Upper lobe of right lung (tissue), 1 donor: ENCODE measurements around the gene PAX3. TPM values are rescaled to one million over a fixed set of nuclear protein-coding genes. Genes with fewer than 3 reads are reported as not detected.

ENCODE experiments used
- ATAC-seq: fragments of 200-7000 bp; cut with Tn5 transposase; one replicate; pipeline ENCODE4 v1.9.1; 2020; ENCODE audit warnings: mild to moderate bottlenecking, moderate library complexity
- DNase-seq: peaks from one replicate; pipeline ENCODE4 v3.0.0-alpha.2; 2020
- H3K27ac ChIP-seq: fragments of 200-600 bp; one replicate; pipeline ENCODE4 v1.8.0; 2022
- H3K27me3 ChIP-seq: fragments of 200-600 bp; one replicate; pipeline ENCODE4 v1.8.0; 2022; ENCODE audit warnings: mild to moderate bottlenecking
- H3K36me3 ChIP-seq: fragments of 200-600 bp; one replicate; pipeline ENCODE4 v1.8.0; 2022
- H3K4me1 ChIP-seq: fragments of 200-600 bp; one replicate; pipeline ENCODE4 v1.8.0; 2022
- H3K4me3 ChIP-seq: fragments of 200-600 bp; one replicate; pipeline ENCODE4 v1.8.0; 2022; ENCODE audit warnings: mild to moderate bottlenecking
- H3K9me3 ChIP-seq: fragments of 200-600 bp; one replicate; pipeline ENCODE4 v1.8.0; 2022
- intact Hi-C: fragments of 100-400 bp; cut with DNase I; formaldehyde crosslinking; loops from one replicate; pipeline ENCODE4 v1.11.0; 2022
- total RNA-seq: library from RNA; stranded (reverse); fragmentation: NEBNext Ultra II Directional; extraction: Animal tissue kit (Norgen Biotek cat#: 25700); gene quantifications from one replicate; pipeline ENCODE4 v1.2.1, GENCODE V29; 2021
- TF ChIP-seq, protein P1 (sequence below): fragments of 200-600 bp; IDR thresholded peaks from one replicate; pipeline ENCODE4 v1.8.0; 2022; ENCODE audit warnings: antibody characterized with exemption
- donor health status: DM: no; HTN: yes; CAD: no; lungs with severe emphysema.

The PAX3 gene
- total RNA-seq, 1 donor from 2014 or later = not detected

GRCh38 chr2:222269132-222269531 lies 29.7 kb downstream of the PAX3 start:
- H3K4me3 ChIP-seq = no peak overlapping the region
- H3K4me1 ChIP-seq = no peaks in the 10 kb centered on the region
- no peak overlapping the region for H3K27ac ChIP-seq
- intact Hi-C loops = no loop called here
- DNase-seq (no peak), ATAC-seq (no peak)
- H3K36me3 ChIP-seq = no peaks in the 10 kb centered on the region
- H3K27me3 ChIP-seq = peaks cover 37% of the 10 kb centered on the region
- TF ChIP-seq, protein P1, sequence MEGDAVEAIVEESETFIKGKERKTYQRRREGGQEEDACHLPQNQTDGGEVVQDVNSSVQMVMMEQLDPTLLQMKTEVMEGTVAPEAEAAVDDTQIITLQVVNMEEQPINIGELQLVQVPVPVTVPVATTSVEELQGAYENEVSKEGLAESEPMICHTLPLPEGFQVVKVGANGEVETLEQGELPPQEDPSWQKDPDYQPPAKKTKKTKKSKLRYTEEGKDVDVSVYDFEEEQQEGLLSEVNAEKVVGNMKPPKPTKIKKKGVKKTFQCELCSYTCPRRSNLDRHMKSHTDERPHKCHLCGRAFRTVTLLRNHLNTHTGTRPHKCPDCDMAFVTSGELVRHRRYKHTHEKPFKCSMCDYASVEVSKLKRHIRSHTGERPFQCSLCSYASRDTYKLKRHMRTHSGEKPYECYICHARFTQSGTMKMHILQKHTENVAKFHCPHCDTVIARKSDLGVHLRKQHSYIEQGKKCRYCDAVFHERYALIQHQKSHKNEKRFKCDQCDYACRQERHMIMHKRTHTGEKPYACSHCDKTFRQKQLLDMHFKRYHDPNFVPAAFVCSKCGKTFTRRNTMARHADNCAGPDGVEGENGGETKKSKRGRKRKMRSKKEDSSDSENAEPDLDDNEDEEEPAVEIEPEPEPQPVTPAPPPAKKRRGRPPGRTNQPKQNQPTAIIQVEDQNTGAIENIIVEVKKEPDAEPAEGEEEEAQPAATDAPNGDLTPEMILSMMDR = no peak
- no peaks in the 10 kb centered on the region for H3K9me3 ChIP-seq

DNA sequence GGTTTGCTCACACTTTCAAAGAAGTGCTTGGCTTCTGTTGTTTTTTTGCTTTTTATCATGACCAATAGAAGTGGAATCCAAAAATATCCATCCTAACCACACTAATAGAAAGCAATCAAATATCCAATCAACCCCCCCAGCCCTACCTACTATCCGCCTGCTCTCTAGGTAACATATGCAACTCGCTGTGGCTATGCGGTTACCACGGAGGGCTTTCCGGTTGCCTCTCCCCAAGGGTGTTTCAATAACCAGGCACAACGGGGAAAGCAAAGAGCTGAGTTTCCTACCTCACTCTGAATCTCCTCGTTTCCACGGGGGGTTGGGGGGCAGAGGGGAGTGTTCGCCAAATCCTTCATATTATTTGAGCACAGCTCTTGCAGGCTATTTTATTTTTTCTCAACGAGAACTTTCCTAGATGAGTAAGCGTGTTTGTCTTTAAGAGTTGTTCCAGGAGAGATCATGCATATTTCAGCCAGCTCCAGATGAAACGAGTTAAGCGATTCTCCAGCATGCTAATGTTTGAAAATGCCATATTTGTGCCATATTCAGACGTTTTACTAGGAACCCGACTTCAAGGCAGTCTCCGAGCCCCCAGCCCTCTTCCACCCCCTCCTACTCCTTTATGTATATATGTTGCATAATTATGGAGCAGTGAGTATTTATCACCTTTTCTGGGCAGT lies 30.3 kb downstream of the PAX3 start:
- Histone ChIP-seq H3K27ac (no peak overlapping the region), H3K9me3 (no peaks in the 10 kb centered on the region), H3K4me1 (no peaks in the 10 kb centered on the region), H3K27me3 (peaks cover 37% of the 10 kb centered on the region), H3K4me3 (no peak overlapping the region), H3K36me3 (no peaks in the 10 kb centered on the region)
- TF ChIP-seq, protein P1 = no peak
- DNase-seq = no peak
- intact Hi-C loops = no loop called here
- ATAC-seq = no peak

- H3K4me1 ChIP-seq = no peaks in the 10 kb centered on the region
- no peak overlapping the region for H3K4me3 ChIP-seq
- TF ChIP-seq, protein P1 = no peak
- no peaks in the 10 kb centered on the region for H3K9me3 ChIP-seq
- intact Hi-C loops = no loop called here
- H3K27ac ChIP-seq = no peak overlapping the region
- H3K27me3 ChIP-seq = peaks cover 23% of the 10 kb centered on the region
- no peaks in the 10 kb centered on the region for H3K36me3 ChIP-seq
- ATAC-seq (no peak), DNase-seq (no peak)
Measured at GRCh38 chr2:222264791-222265320, 33.9 kb downstream of the PAX3 start.

- ATAC-seq = no peak
- H3K9me3 ChIP-seq = no peaks in the 10 kb centered on the region
- peaks cover 10% of the 10 kb centered on the region for H3K27me3 ChIP-seq
- H3K4me1 ChIP-seq = no peaks in the 10 kb centered on the region
- TF ChIP-seq, protein P1 = no peak
- no peak overlapping the region for H3K4me3 ChIP-seq
- intact Hi-C loops = no loop called here
- H3K27ac ChIP-seq = no peak overlapping the region
- no peak for DNase-seq
- no peaks in the 10 kb centered on the region for H3K36me3 ChIP-seq
Measured at GRCh38 chr2:222261504-222261903, 37.3 kb downstream of the PAX3 start.

DNA sequence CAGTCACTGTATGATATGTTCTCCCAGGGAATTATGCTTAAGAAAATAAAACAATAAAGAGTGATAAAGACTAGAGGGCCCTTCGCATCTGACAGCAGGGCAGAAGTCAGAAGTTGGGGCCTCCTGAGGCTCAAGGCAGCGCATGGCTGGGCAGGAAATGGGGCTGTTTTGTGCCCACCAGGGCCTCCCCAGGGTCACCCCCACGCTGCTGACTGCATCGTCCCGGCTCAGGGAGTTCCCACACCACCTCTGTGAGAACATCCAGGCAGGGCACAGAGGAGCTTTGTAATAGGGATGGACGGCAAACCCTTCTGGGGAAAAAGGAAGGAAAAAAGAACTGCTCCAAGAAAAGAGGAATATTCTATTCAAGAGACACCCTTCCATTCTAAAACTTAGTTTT lies 41.2 kb downstream of the PAX3 start:
- TF ChIP-seq, protein P1 = no peak
- intact Hi-C loops = no loop called here

More for the DNA sequence above, 41.2 kb downstream of the PAX3 start:
- DNase-seq = no peak
- no peak for ATAC-seq
- H3K4me1 ChIP-seq = no peaks in the 10 kb centered on the region
- no peak overlapping the region for H3K4me3 ChIP-seq
- no peaks in the 10 kb centered on the region for H3K36me3 ChIP-seq
- H3K9me3 ChIP-seq = no peaks in the 10 kb centered on the region
- no peak overlapping the region for H3K27ac ChIP-seq
- peaks cover 11% of the 10 kb centered on the region for H3K27me3 ChIP-seq
